Natural killer cell (primary cell): Measurements from ENCODE around the gene GAPDH. TPM values are rescaled to one million over a fixed set of nuclear protein-coding genes. Genes with fewer than 3 reads are reported as not detected.
A peak's percentile ranks its signal among the peaks of the same experiment; 100 is the strongest.
"Not testable (repeated sequence)": the region's sequence is repeated elsewhere in the genome, so short reads cannot be mapped to it uniquely, and the experiment has no call there.

Source experiments
- ATAC-seq, 3 donors: fragments of 150-1000 bp in 2 of 3; fragments of 200-7000 bp in 1 of 3; cut with Tn5 transposase; 1 replicate in 1 of 3; 2 replicates in 2 of 3; pipeline ENCODE4 v1.10.0; 2021; ENCODE audit warnings: mild to moderate bottlenecking in 2 of 3, moderate library complexity in 2 of 3
- DNase-seq, 2 donors: peaks; one replicate each; pipeline versions ENCODE4 v3.0.0 to v3.0.0-alpha.2; 2013 to 2021; ENCODE audit warnings: mixed read lengths in 1 of 2
- H3K27ac ChIP-seq: one replicate; pipeline ENCODE4 v1.5.1; 2013; ENCODE audit warnings: mild to moderate bottlenecking, low read length
- H3K27me3 ChIP-seq: one replicate; pipeline ENCODE4 v1.6.1; 2013; ENCODE audit warnings: low read length; ENCODE audit not compliant: control insufficient read depth, insufficient read depth
- H3K36me3 ChIP-seq: one replicate; pipeline ENCODE4 v1.6.1; 2013; ENCODE audit warnings: low read length; ENCODE audit not compliant: control insufficient read depth, insufficient read depth
- H3K4me1 ChIP-seq: one replicate; pipeline ENCODE4 v1.6.1; 2013; ENCODE audit warnings: low read length; ENCODE audit not compliant: control insufficient read depth, insufficient read depth
- H3K4me3 ChIP-seq: one replicate; pipeline ENCODE4 v1.5.1; 2013; ENCODE audit warnings: low read length
- H3K9me3 ChIP-seq: one replicate; pipeline ENCODE4 v1.6.1; 2013; ENCODE audit warnings: low read length; ENCODE audit not compliant: control insufficient read depth, insufficient read depth
- H3K27ac Mint-ChIP-seq, 2 donors: one replicate each; pipeline ENCODE4 v1.8.0; 2022; ENCODE audit warnings: mild to moderate bottlenecking in 2 of 2, mixed read lengths in 2 of 2, moderate library complexity in 1 of 2
- H3K27me3 Mint-ChIP-seq, 2 donors: one replicate each; pipeline ENCODE4 v1.8.0; 2022; ENCODE audit warnings: low read depth in 2 of 2, mixed read lengths in 2 of 2
- H3K36me3 Mint-ChIP-seq: one replicate; pipeline ENCODE4 v1.8.0; 2022; ENCODE audit warnings: mixed read lengths
- H3K4me1 Mint-ChIP-seq, 2 donors: one replicate each; pipeline ENCODE4 v1.8.0; 2022; ENCODE audit warnings: mixed read lengths in 2 of 2
- H3K4me3 Mint-ChIP-seq: one replicate; pipeline ENCODE4 v1.8.0; 2022; ENCODE audit warnings: mild to moderate bottlenecking, moderate library complexity, mixed read lengths
- H3K9me3 Mint-ChIP-seq, 2 donors: one replicate each; pipeline ENCODE4 v1.8.0; 2022; ENCODE audit warnings: mixed read lengths in 2 of 2
- CTCF ChIP-seq: fragments of 200-600 bp; IDR thresholded peaks from one replicate; pipeline ENCODE4 v1.8.0; 2022; ENCODE audit warnings: antibody characterized with exemption
- WGBS: methylation state at CpG from one replicate; pipeline ENCODE4 v1.1.7; 2013; ENCODE audit warnings: missing lambda C conversion rate; ENCODE audit not compliant: insufficient coverage; 5-methylcytosine and 5-hydroxymethylcytosine counted together
- intact Hi-C: fragments of 100-400 bp; cut with micrococcal nuclease; formaldehyde crosslinking; loops from one replicate; pipeline ENCODE4 v1.14.2; 2022
- total RNA-seq, 4 donors: library from RNA; stranded (reverse); fragments of 120-200 nt in 1 of 4; gene quantifications; one replicate each; pipeline versions ENCODE4 v1.2.3 to v1.2.4, GENCODE V29; 2013 to 2022

Gene GAPDH
- total RNA-seq, 3 donors from 2014 or later (not counting 1 experiment from before 2014, with no cell fraction given) = 606 to 729 (median 642) TPM

- H3K4me3 ChIP-seq = peak overlapping the region; percentile 99
- ATAC-seq (no peak), DNase-seq (peak in 1 of 2 donors; percentile 38)
- intact Hi-C loops = loop anchor here (2.0 to 10.0 kb wide), 4 partner anchors 65 to 471 kb away; partner anchors contain the start of gene VAMP1
- Mint-ChIP-seq H3K9me3 (no peaks in the 10 kb centered on the region), H3K4me1 (peaks cover 37 to 64% of the 10 kb centered on the region in 2 donors), H3K4me3 (peak overlapping the region; percentile 97), H3K27ac (peak overlapping the region; percentile 96 to 98), H3K36me3 (no peaks in the 10 kb centered on the region), H3K27me3 (no peaks in the 10 kb centered on the region)
- peaks cover 67% of the 10 kb centered on the region for H3K4me1 ChIP-seq
- WGBS = 70% methylated on average over 9 of the region's 10 CpGs
- no peaks in the 10 kb centered on the region for H3K9me3 ChIP-seq
- no peak for TF ChIP-seq CTCF
- H3K27ac ChIP-seq = peak overlapping the region; percentile 92
- H3K27me3 ChIP-seq = no peaks in the 10 kb centered on the region
- peaks cover 42% of the 10 kb centered on the region for H3K36me3 ChIP-seq
Observed at GRCh38 chr12:6535960-6536847, 1.9 kb downstream of the GAPDH start.

GRCh38 chr12:6536894-6537579, 2.7 kb downstream of the GAPDH start:
- Histone ChIP-seq H3K9me3 (no peaks in the 10 kb centered on the region), H3K4me1 (peaks cover 65% of the 10 kb centered on the region), H3K27me3 (no peaks in the 10 kb centered on the region), H3K27ac (peak overlapping the region; percentile 45), H3K36me3 (peaks cover 47% of the 10 kb centered on the region), H3K4me3 (no peak overlapping the region)
- DNase-seq = peak in 1 of 2 donors; percentile 32
- Mint-ChIP-seq H3K9me3 (no peaks in the 10 kb centered on the region), H3K27ac (peak overlapping the region; percentile 96 to 98), H3K4me3 (peak overlapping the region; percentile 69), H3K27me3 (no peaks in the 10 kb centered on the region), H3K4me1 (peaks cover 37 to 62% of the 10 kb centered on the region in 2 donors), H3K36me3 (no peaks in the 10 kb centered on the region)
- intact Hi-C loops = loop anchor here (5.0 to 10.0 kb wide), 2 partner anchors 340 to 472 kb away; no protein-coding TSS in a partner anchor
- 76% methylated on average over 17 of the region's 19 CpGs for WGBS
- ATAC-seq = no peak
- TF ChIP-seq CTCF = no peak

GRCh38 chr12:6537580-6538419, 3.5 kb downstream of the GAPDH start:
- ATAC-seq = peak in 1 of 3 donors; percentile 38
- peak; percentile 85 for TF ChIP-seq CTCF
- Mint-ChIP-seq H3K27ac (peak overlapping the region; percentile 82 to 98), H3K4me1 (peaks cover 31 to 55% of the 10 kb centered on the region in 2 donors), H3K4me3 (peak overlapping the region; percentile 69)
- not testable (repeated sequence) for H3K27me3 Mint-ChIP-seq, H3K9me3 ChIP-seq, H3K36me3 Mint-ChIP-seq, H3K9me3 Mint-ChIP-seq, H3K27me3 ChIP-seq, H3K4me3 ChIP-seq
- 36% methylated on average over 17 of the region's 17 CpGs for WGBS
- H3K27ac ChIP-seq = peak overlapping the region; percentile 45
- intact Hi-C loops = loop anchor here (1.0 to 10.0 kb wide), 3 partner anchors 114 to 473 kb away; no protein-coding TSS in a partner anchor
- peaks cover 47% of the 10 kb centered on the region for H3K36me3 ChIP-seq
- peaks cover 57% of the 10 kb centered on the region for H3K4me1 ChIP-seq
- peak; percentile 83 to 93 for DNase-seq
